ENCODE results near the gene SLC17A2. TPM values are rescaled to one million over a fixed set of nuclear protein-coding genes. Genes with fewer than 3 reads are reported as not detected.
A peak's percentile ranks its signal among the peaks of the same experiment; 100 is the strongest.

The SLC17A2 gene
- total and polyA plus RNA-seq, 12 donors = not detected

- H3K4me3 ChIP-seq = peak overlapping the region in 4 of 10 donors; percentile 19 to 46 (median 28)
- no peaks in the 10 kb centered on the region for H3K36me3 ChIP-seq
- H3K27ac ChIP-seq = no peak overlapping the region
- TF ChIP-seq CTCF (IDR thresholded peaks at IDR 0.05) = peak in 1 of 9 donors; percentile 14
- 17 to 47% methylated on average over 28 of the region's 28 CpGs for whole genome bisulfite sequencing, 2 donors
- H3K27me3 ChIP-seq = peaks cover 0 to 15% (median 3%) of the 10 kb centered on the region in 7 donors
- DNase-seq = peak; percentile 8 to 14
- no peaks in the 10 kb centered on the region for H3K9me3 ChIP-seq
- intact Hi-C loops (cut with DNase I) = loop anchor here in 1 of 10 donors (10.0 kb wide), 1 partner anchor 97 kb away; no protein-coding TSS in a partner anchor
- no peak for ATAC-seq
- peaks cover 0 to 6% (median 0%) of the 10 kb centered on the region in 9 donors for H3K4me1 ChIP-seq
Observed at GRCh38 chr6:25882051-25882496, 48.4 kb downstream of the SLC17A2 start.

- Histone ChIP-seq H3K27ac (no peak overlapping the region), H3K27me3 (peaks cover 0 to 22% (median 7%) of the 10 kb centered on the region in 7 donors), H3K36me3 (no peaks in the 10 kb centered on the region), H3K9me3 (no peaks in the 10 kb centered on the region), H3K4me1 (peaks cover 0 to 6% (median 0%) of the 10 kb centered on the region in 9 donors), H3K4me3 (no peak overlapping the region)
- ATAC-seq (no peak), DNase-seq (no peak)
- WGBS, 2 donors = 90 to 91% methylated on average over 4 of the region's 4 CpGs
- intact Hi-C loops (cut with DNase I) = loop anchor here in 1 of 10 donors (10.0 kb wide), 1 partner anchor 96 kb away; no protein-coding TSS in a partner anchor
- TF ChIP-seq CTCF (IDR thresholded peaks at IDR 0.05) = no peak
Observed at GRCh38 chr6:25880601-25881000, 49.9 kb downstream of the SLC17A2 start.

GRCh38 chr6:25878721-25879322, 51.7 kb downstream of the SLC17A2 start:
- H3K9me3 ChIP-seq = no peaks in the 10 kb centered on the region
- DNase-seq = no peak
- no peak for ATAC-seq
- 96 to 99% methylated on average over 2 of the region's 2 CpGs for WGBS, 2 donors
- peaks cover 0 to 28% (median 12%) of the 10 kb centered on the region in 7 donors for H3K27me3 ChIP-seq
- H3K4me1 ChIP-seq = peaks cover 0 to 6% (median 0%) of the 10 kb centered on the region in 9 donors
- intact Hi-C loops (cut with DNase I) = no loop called here
- H3K36me3 ChIP-seq = no peaks in the 10 kb centered on the region
- no peak overlapping the region for H3K27ac ChIP-seq
- H3K4me3 ChIP-seq = no peak overlapping the region
- no peak for TF ChIP-seq CTCF (IDR thresholded peaks at IDR 0.05)

GRCh38 chr6:25875926-25876602, 54.4 kb downstream of the SLC17A2 start:
- no peak for ATAC-seq
- no peak for TF ChIP-seq CTCF (IDR thresholded peaks at IDR 0.05)
- WGBS, 2 donors = 83 to 84% methylated on average over 3 of the region's 3 CpGs
- Histone ChIP-seq H3K4me1 (no peaks in the 10 kb centered on the region), H3K4me3 (no peak overlapping the region), H3K9me3 (no peaks in the 10 kb centered on the region), H3K27me3 (peaks cover 0 to 22% (median 2%) of the 10 kb centered on the region in 7 donors), H3K27ac (no peak overlapping the region), H3K36me3 (no peaks in the 10 kb centered on the region)
- no peak for DNase-seq
- intact Hi-C loops (cut with DNase I) = no loop called here
